NCI-H1092 (cell line): ENCODE results near the gene GALT.

Experiments used
- DNase-seq: peaks from one replicate; lab custom pipeline; 2025; lab: John Stamatoyannopoulos, UW

GALT gene

GRCh38 chr9:34646211-34647083 lies at the start of gene GALT:
TSS of gene GALT (plus strand) at chr9:34646675. CDS start at chr9:34646705, 30 bp downstream.
- DNase-seq, result peak; percentile 93

- no peak for DNase-seq
Measured at GRCh38 chr9:34599546-34599945, 46.9 kb upstream of the GALT start.

- DNase-seq, result no peak
Measured at GRCh38 chr9:34600908-34601307, 45.6 kb upstream of the GALT start.

- DNase-seq, result no peak
Measured at GRCh38 chr9:34601937-34602573, 44.4 kb upstream of the GALT start.

- peak; percentile 71 for DNase-seq
Measured at GRCh38 chr9:34603610-34604231, 42.8 kb upstream of the GALT start.

GRCh38 chr9:34606190-34606589 lies 40.3 kb upstream of the GALT start:
- DNase-seq, result no peak

GRCh38 chr9:34606905-34607304 lies 39.6 kb upstream of the GALT start:
- no peak for DNase-seq

GRCh38 chr9:34607331-34607730 lies 39.1 kb upstream of the GALT start:
- no peak for DNase-seq

- DNase-seq, result no peak
Measured at GRCh38 chr9:34610434-34611206, 35.9 kb upstream of the GALT start.

- no peak for DNase-seq
Measured at GRCh38 chr9:34611251-34611810, 35.1 kb upstream of the GALT start.

- peak; percentile 78 for DNase-seq
Measured at GRCh38 chr9:34611811-34612787, 34.4 kb upstream of the GALT start, which contains the start of gene RPP25L. TSS of gene RPP25L (minus strand) at chr9:34612097. CDS start at chr9:34611296, 801 bp downstream.

GRCh38 chr9:34612788-34613390 lies 33.6 kb upstream of the GALT start:
- peak; percentile 90 for DNase-seq

GRCh38 chr9:34615132-34615531 lies 31.3 kb upstream of the GALT start:
- no peak for DNase-seq

GRCh38 chr9:34620061-34620994 lies 26.1 kb upstream of the GALT start, which contains the start of gene DCTN3:
TSS of gene DCTN3 (minus strand) at chr9:34620495. CDS start at chr9:34620464, 31 bp downstream.
- peak; percentile 97 for DNase-seq

- no peak for DNase-seq
Measured at GRCh38 chr9:34623374-34624235, 22.9 kb upstream of the GALT start.

- DNase-seq, result no peak
Measured at GRCh38 chr9:34624475-34625185, 21.8 kb upstream of the GALT start.

- DNase-seq, result no peak
Measured at GRCh38 chr9:34625186-34625486, 21.3 kb upstream of the GALT start.
